C4-2B (cell line): ENCODE measurements around the gene CMKLR1.

Experiments used
- H3K27ac ChIP-seq: fragments of 450-650 bp; 2 replicates; pipeline ENCODE4 v1.5.1; 2017
- ZFX ChIP-seq: fragments of 450-650 bp; IDR thresholded peaks from 2 replicates; pipeline ENCODE4 v1.6.1; 2017
- TF ChIP-seq, protein P1 (sequence below): fragments of 450-650 bp; conservative IDR thresholded peaks from 2 replicates; pipeline ENCODE4 v1.5.1; 2017; ENCODE audit warnings: mild to moderate bottlenecking

The CMKLR1 gene

DNA sequence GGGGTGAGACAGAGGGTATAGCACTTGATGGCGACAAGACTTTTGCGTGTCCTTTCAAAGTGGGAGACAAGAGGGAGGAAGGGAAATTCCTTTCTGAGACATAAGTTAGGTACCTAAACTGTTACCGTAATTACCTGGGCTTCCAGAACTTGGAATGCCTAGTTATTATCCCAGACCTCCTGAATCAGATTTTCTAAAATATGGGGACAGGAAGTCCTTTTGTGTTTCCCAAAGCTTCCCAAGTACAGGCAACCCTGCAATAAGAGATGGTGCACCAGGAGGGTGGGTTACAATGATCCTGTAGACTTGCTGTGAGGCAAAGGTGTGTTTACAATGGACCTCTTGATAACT, 83.9 kb downstream of the CMKLR1 start:
- TF ChIP-seq, protein P1, sequence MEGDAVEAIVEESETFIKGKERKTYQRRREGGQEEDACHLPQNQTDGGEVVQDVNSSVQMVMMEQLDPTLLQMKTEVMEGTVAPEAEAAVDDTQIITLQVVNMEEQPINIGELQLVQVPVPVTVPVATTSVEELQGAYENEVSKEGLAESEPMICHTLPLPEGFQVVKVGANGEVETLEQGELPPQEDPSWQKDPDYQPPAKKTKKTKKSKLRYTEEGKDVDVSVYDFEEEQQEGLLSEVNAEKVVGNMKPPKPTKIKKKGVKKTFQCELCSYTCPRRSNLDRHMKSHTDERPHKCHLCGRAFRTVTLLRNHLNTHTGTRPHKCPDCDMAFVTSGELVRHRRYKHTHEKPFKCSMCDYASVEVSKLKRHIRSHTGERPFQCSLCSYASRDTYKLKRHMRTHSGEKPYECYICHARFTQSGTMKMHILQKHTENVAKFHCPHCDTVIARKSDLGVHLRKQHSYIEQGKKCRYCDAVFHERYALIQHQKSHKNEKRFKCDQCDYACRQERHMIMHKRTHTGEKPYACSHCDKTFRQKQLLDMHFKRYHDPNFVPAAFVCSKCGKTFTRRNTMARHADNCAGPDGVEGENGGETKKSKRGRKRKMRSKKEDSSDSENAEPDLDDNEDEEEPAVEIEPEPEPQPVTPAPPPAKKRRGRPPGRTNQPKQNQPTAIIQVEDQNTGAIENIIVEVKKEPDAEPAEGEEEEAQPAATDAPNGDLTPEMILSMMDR = no peak
- no peak for TF ChIP-seq ZFX
- H3K27ac ChIP-seq = no peak overlapping the region

DNA sequence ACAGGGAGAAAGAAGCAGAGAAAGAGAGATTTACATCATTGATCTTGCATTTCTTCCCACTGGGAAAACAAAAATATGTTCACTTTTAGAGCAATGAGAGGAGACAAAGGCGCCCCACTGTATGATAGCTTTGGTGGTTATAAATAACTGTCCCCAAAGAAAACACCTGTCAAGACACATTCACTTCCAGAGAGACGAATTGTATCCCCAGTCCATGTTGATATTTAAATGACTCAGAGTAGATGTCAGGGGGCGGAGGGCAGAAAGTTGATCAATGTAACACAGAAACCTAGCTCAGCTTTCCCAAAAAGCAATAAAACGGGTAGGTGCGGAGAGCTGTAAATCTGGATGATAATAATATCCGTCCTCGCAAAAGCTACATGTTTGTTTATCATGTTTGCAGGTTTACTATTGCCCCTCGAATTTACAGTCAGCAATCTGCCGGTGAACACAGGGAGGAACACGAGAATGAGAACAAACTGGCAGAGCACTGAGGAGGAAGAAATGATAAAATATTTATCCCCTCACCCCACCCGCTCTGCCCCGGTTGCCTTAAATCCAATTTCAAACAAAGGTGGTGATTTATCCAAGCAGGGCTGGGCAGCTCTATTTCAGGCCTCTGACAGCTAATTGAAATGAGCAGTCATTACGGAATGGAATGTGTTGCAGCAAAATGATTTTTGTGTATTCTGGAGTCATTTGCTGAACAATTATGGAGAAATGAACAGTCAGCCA, 84.4 kb downstream of the CMKLR1 start:
- H3K27ac ChIP-seq = no peak overlapping the region
- TF ChIP-seq, protein P1 = no peak
- TF ChIP-seq ZFX = no peak

DNA sequence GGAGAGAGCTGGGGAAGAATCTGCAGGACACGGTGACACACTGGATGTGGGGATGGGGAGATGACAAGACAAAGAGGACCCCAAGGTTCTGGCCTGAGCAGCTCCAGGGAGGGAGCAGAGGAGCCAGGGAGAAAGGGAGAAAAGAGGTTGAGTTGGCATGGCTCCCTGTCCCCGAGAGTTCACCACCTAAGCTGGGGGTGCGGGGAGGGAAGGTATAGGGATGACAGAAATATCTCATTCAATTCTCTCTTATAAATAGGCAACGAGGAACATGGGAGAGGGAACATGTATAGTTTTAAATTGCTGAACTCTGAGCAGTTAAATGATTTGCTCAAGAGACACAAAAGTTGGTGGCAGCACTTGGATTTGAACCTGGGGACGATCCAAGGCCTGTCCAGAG, 85.1 kb downstream of the CMKLR1 start:
- TF ChIP-seq ZFX = no peak
- TF ChIP-seq, protein P1 = no peak

DNA sequence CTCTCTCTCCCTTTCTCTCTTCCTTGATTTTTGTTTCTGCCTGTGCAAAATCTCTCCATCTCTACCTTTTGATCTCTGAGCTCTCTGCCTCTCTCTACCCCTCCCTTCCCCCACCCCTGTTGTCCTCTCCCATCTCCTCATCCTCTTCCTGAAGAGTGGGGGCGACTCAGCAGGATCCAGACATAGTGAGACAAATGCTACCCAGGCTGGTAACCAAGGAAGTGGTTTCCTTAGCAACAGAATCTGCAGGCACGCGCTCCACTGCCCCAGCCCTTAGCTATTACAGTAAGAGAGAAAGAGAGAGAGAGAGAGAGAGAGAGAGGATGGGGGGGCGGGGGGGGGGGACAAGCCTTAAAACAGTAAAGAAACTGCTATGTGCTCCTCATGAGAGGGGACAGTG, 85.6 kb downstream of the CMKLR1 start:
- H3K27ac ChIP-seq = no peak overlapping the region
- TF ChIP-seq, protein P1 = no peak
- TF ChIP-seq ZFX = no peak

More for the DNA sequence above, 85.1 kb downstream of the CMKLR1 start:
- H3K27ac ChIP-seq = no peak overlapping the region

DNA sequence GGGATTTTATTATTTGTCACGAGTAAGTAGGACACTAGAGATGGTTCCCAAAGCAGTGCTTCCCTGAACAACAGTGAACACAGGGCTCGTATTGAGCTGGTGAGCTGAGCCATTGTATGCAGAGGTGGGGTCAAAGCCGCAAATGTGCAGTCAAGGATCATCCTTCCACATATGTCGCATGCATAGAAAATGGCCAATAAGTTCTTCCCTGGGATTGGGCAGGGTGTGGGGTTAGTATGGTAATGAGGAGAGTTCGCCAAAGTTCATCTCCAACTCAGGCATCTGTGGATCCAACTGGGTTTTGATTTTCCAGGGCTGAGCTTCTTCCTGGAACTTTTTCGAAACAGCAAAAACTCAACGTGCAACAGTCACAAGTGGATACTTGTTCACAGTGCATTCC, 86.6 kb downstream of the CMKLR1 start:
- TF ChIP-seq ZFX = no peak
- TF ChIP-seq, protein P1 = no peak
- no peak overlapping the region for H3K27ac ChIP-seq

DNA sequence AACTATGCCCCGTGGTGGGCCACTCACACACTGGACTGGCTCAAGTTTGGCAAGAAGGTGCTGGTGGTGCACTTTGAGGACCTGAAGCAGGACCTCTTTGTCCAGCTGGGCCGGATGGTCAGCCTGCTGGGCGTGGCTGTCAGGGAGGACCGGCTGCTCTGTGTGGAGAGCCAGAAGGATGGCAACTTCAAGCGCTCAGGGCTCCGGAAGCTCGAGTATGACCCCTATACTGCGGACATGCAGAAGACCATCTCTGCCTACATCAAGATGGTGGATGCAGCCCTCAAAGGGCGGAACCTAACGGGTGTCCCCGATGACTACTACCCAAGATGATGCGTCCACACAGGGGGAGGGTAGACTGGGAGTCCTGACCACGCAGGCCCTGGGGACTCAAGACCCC, 91.1 kb downstream of the CMKLR1 start:
- no peak overlapping the region for H3K27ac ChIP-seq
- TF ChIP-seq, protein P1 = no peak
- no peak for TF ChIP-seq ZFX

DNA sequence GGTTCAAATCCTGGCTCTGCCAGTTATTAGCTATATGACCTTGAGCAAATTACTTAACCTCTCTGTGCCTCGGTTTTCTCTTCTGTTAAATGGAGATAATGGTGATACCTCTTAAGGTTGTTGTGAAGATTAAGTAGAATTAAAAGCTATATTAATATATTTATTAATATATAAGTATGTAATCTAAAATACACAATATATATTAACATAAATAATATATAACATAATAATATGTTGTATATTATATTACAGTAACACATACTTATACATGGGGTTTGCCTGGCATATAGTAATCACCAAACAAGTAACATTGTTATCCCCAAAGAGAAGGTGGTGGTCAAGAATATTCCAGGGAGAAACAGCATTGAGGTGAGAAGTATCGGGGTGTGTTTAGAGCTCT, 92.0 kb downstream of the CMKLR1 start:
- TF ChIP-seq, protein P1 = no peak
- TF ChIP-seq ZFX = no peak
- H3K27ac ChIP-seq = no peak overlapping the region
